OCI-LY3 (cell line): ENCODE data around the gene CADPS2.

Experiments
- CTCF ChIP-seq: fragments of 200-600, 300-600 bp; sonication (generic); IDR thresholded peaks from 2 replicates; pipeline ENCODE4 v1.5.1; 2014; ENCODE audit warnings: antibody characterized with exemption, low read length, low read depth
- EZH2phosphoT487 ChIP-seq: fragments of 200-600 bp; shearing (Covaris generic); IDR thresholded peaks from 2 replicates; pipeline ENCODE4 v1.6.1; 2018; ENCODE audit warnings: antibody characterized with exemption, mixed run types, low read depth

GRCh38 chr7:122889116-122889515, 2.9 kb upstream of the CADPS2 start:
- TF ChIP-seq CTCF (no peak), EZH2phosphoT487 (no peak)
